ENCODE results near the gene TAL2. TPM values are rescaled to one million over a fixed set of nuclear protein-coding genes. Genes with fewer than 3 reads are reported as not detected.

TAL2 gene
- total RNA-seq, 4 donors from 2014 or later = 3.7 TPM; not detected in 3

- Histone ChIP-seq H3K4me3 (no peak overlapping the region), H3K4me1 (no peaks in the 10 kb centered on the region), H3K36me3 (peaks cover 0 to 80% (median 0%) of the 10 kb centered on the region in 3 donors), H3K9me3 (peaks cover 0 to 4% (median 0%) of the 10 kb centered on the region in 4 donors), H3K27me3 (no peaks in the 10 kb centered on the region), H3K27ac (no peak overlapping the region)
- 97% methylated on average over 1 of the region's 1 CpG for WGBS, 2 donors
- no peak for DNase-seq (ENCODE audit: low spot score in 2 of 2)
- no peak for TF ChIP-seq CTCF (IDR thresholded peaks at IDR 0.05)
- no peak for TF ChIP-seq POLR2A (IDR thresholded peaks at IDR 0.05)
- no peak for TF ChIP-seq EP300 (IDR thresholded peaks at IDR 0.05)
These were observed 25.9 kb upstream of the TAL2 start for GRCh38 chr9:105636331-105636730.

GRCh38 chr9:105637787-105638395, 24.4 kb upstream of the TAL2 start:
- no peak for DNase-seq (ENCODE audit: low spot score in 2 of 2)
- TF ChIP-seq POLR2A (IDR thresholded peaks at IDR 0.05) (no peak), CTCF (IDR thresholded peaks at IDR 0.05) (peak in 1 of 5 experiments; percentile 10)
- Histone ChIP-seq H3K27me3 (no peaks in the 10 kb centered on the region), H3K27ac (no peak overlapping the region), H3K4me1 (no peaks in the 10 kb centered on the region), H3K36me3 (peaks cover 0 to 96% (median 0%) of the 10 kb centered on the region in 3 donors), H3K9me3 (peaks cover 0 to 16% (median 1%) of the 10 kb centered on the region in 4 donors), H3K4me3 (no peak overlapping the region)
- WGBS, 2 donors = 93 to 94% methylated on average over 4 of the region's 4 CpGs

GRCh38 chr9:105639936-105640335, 22.3 kb upstream of the TAL2 start:
- peaks cover 0 to 84% (median 0%) of the 10 kb centered on the region in 3 donors for H3K36me3 ChIP-seq
- no peak for TF ChIP-seq EP300 (IDR thresholded peaks at IDR 0.05)
- no peak for TF ChIP-seq POLR2A (IDR thresholded peaks at IDR 0.05)
- no peak for TF ChIP-seq CTCF (IDR thresholded peaks at IDR 0.05)
- peaks cover 0 to 16% (median 1%) of the 10 kb centered on the region in 4 donors for H3K9me3 ChIP-seq
- DNase-seq (ENCODE audit: low spot score in 2 of 2) = no peak
- H3K4me3 ChIP-seq = no peak overlapping the region
- H3K27me3 ChIP-seq = no peaks in the 10 kb centered on the region
- H3K4me1 ChIP-seq = no peaks in the 10 kb centered on the region
- H3K27ac ChIP-seq = no peak overlapping the region

GRCh38 chr9:105643795-105644194, 18.5 kb upstream of the TAL2 start:
- DNase-seq (ENCODE audit: low spot score in 2 of 2) = no peak
- H3K27ac ChIP-seq = no peak overlapping the region
- TF ChIP-seq CTCF (IDR thresholded peaks at IDR 0.05) = no peak
- no peak for TF ChIP-seq POLR2A (IDR thresholded peaks at IDR 0.05)
- TF ChIP-seq EP300 (IDR thresholded peaks at IDR 0.05) = no peak
- H3K27me3 ChIP-seq = no peaks in the 10 kb centered on the region
- H3K4me1 ChIP-seq = no peaks in the 10 kb centered on the region
- peaks cover 0 to 16% (median 1%) of the 10 kb centered on the region in 4 donors for H3K9me3 ChIP-seq
- H3K4me3 ChIP-seq = no peak overlapping the region
- peaks cover 0 to 47% (median 0%) of the 10 kb centered on the region in 3 donors for H3K36me3 ChIP-seq

- TF ChIP-seq CTCF (IDR thresholded peaks at IDR 0.05) = no peak
- Histone ChIP-seq H3K27ac (no peak overlapping the region), H3K9me3 (peaks cover 0 to 6% (median under 1%) of the 10 kb centered on the region in 4 donors), H3K36me3 (peaks cover 0 to 15% (median 0%) of the 10 kb centered on the region in 3 donors), H3K4me1 (no peaks in the 10 kb centered on the region), H3K27me3 (no peaks in the 10 kb centered on the region), H3K4me3 (no peak overlapping the region)
- DNase-seq (ENCODE audit: low spot score in 2 of 2) = no peak
- WGBS, 2 donors = 88 to 90% methylated on average over 7 of the region's 7 CpGs
These were observed 15.2 kb upstream of the TAL2 start for GRCh38 chr9:105646879-105647594.

Data from tibial nerve (tissue), 4 donors.